Loucy (cell line): ENCODE results near the gene EFL1.

Experiments
- H2AFZ ChIP-seq: fragments of 200-600 bp; sonication (generic); 2 replicates; pipeline ENCODE4 v1.6.0; 2016; ENCODE audit warnings: antibody characterized with exemption, mild to moderate bottlenecking, low read length, moderate library complexity
- H3F3A ChIP-seq: fragments of 200-600 bp; 2 replicates; pipeline ENCODE4 v1.6.0; 2016; ENCODE audit warnings: antibody characterized with exemption, low read depth, mild to moderate bottlenecking
- H3K27me3 ChIP-seq: fragments of 200-600 bp; sonication (generic); 2 replicates; pipeline ENCODE4 v1.6.1; 2014; ENCODE audit warnings: low read length, mild to moderate bottlenecking; ENCODE audit not compliant: insufficient read depth, poor library complexity, severe bottlenecking
- H3K36me3 ChIP-seq: fragments of 200-600 bp; sonication (generic); 2 replicates; pipeline ENCODE4 v1.6.1; 2016; ENCODE audit warnings: low read length; ENCODE audit not compliant: insufficient read depth
- H3K4me1 ChIP-seq: fragments of 200-600 bp; sonication (generic); 2 replicates; pipeline ENCODE4 v1.5.1; 2014; ENCODE audit warnings: low read length, mild to moderate bottlenecking; ENCODE audit not compliant: insufficient read depth, poor library complexity, severe bottlenecking
- H3K4me2 ChIP-seq: fragments of 200-600 bp; sonication (generic); 2 replicates; pipeline ENCODE4 v1.6.0; 2014; ENCODE audit warnings: antibody characterized with exemption, low read length, low read depth, mild to moderate bottlenecking; ENCODE audit not compliant: poor library complexity, severe bottlenecking
- H3K4me3 ChIP-seq: fragments of 200-600 bp; sonication (generic); 2 replicates; pipeline ENCODE4 v1.5.1; 2014; ENCODE audit warnings: low read length, mild to moderate bottlenecking, mixed read lengths; ENCODE audit not compliant: poor library complexity, severe bottlenecking
- H3K79me2 ChIP-seq: fragments of 200-600 bp; sonication (generic); 2 replicates; pipeline ENCODE4 v1.6.1; 2014; ENCODE audit warnings: low read length; ENCODE audit not compliant: insufficient read depth
- H3K9ac ChIP-seq: fragments of 200-600 bp; sonication (generic); 2 replicates; pipeline ENCODE4 v1.6.0; 2014; ENCODE audit warnings: mild to moderate bottlenecking, low read depth, low read length, moderate library complexity; ENCODE audit not compliant: poor library complexity, severe bottlenecking
- H3K9me2 ChIP-seq: fragments of 200-600 bp; sonication (generic); replicated peaks from 2 replicates; pipeline ENCODE4 v1.6.1; 2016; ENCODE audit warnings: low read depth, low read length, mixed read lengths
- H3K9me3 ChIP-seq: fragments of 200-600 bp; sonication (generic); 2 replicates; pipeline ENCODE4 v1.6.1; 2014; ENCODE audit warnings: mild to moderate bottlenecking, antibody characterized with exemption, low read length, low read depth; ENCODE audit not compliant: insufficient read depth
- H4K20me1 ChIP-seq: fragments of 200-600 bp; sonication (generic); 2 replicates; pipeline ENCODE4 v1.6.0; 2014; ENCODE audit warnings: antibody characterized with exemption, low read length, mild to moderate bottlenecking; ENCODE audit not compliant: insufficient read depth, poor library complexity, severe bottlenecking
- EZH2phosphoT487 ChIP-seq: fragments of 200-600 bp; IDR thresholded peaks from 2 replicates; pipeline ENCODE4 v1.6.1; 2018; ENCODE audit warnings: antibody characterized with exemption, mild to moderate bottlenecking, moderate library complexity, borderline replicate concordance
- TF ChIP-seq, protein P1 (sequence below): fragments of 200-600 bp; sonication (generic); conservative IDR thresholded peaks from 2 replicates; pipeline ENCODE4 v1.5.1; 2014; ENCODE audit warnings: mild to moderate bottlenecking, antibody characterized with exemption, low read length

EFL1 gene

DNA sequence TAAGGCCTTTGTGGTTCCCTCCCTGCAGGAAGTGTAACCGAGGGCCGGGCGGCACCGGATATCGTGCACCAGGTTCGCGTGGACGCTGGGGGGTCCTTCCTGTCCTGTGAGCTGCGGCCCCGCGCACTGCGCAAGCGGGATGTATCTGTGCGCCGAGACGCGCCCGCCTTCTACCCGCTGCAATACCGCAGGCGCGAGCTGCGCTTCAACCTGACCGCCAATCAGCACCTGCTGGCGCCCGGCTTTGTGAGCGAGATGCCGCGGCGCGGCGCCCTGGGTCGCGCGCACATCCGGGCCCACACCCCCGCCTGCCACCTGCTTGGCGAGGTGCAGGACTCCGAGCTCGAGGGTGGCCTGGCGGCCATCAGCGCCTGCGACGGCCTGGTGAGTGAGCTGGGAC is 36.0 kb upstream of the EFL1 start:
- no peaks in the 10 kb centered on the region for H3F3A ChIP-seq
- H3K4me1 ChIP-seq, result no peaks in the 10 kb centered on the region
- TF ChIP-seq, protein P1, sequence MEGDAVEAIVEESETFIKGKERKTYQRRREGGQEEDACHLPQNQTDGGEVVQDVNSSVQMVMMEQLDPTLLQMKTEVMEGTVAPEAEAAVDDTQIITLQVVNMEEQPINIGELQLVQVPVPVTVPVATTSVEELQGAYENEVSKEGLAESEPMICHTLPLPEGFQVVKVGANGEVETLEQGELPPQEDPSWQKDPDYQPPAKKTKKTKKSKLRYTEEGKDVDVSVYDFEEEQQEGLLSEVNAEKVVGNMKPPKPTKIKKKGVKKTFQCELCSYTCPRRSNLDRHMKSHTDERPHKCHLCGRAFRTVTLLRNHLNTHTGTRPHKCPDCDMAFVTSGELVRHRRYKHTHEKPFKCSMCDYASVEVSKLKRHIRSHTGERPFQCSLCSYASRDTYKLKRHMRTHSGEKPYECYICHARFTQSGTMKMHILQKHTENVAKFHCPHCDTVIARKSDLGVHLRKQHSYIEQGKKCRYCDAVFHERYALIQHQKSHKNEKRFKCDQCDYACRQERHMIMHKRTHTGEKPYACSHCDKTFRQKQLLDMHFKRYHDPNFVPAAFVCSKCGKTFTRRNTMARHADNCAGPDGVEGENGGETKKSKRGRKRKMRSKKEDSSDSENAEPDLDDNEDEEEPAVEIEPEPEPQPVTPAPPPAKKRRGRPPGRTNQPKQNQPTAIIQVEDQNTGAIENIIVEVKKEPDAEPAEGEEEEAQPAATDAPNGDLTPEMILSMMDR, result no peak
- TF ChIP-seq EZH2phosphoT487, result no peak
- no peaks in the 10 kb centered on the region for H3K9me2 ChIP-seq
- no peak overlapping the region for H3K4me3 ChIP-seq
- H3K36me3 ChIP-seq, result no peaks in the 10 kb centered on the region
- H3K9me3 ChIP-seq, result no peaks in the 10 kb centered on the region
- no peak overlapping the region for H2AFZ ChIP-seq
- H4K20me1 ChIP-seq, result no peaks in the 10 kb centered on the region
- no peak overlapping the region for H3K9ac ChIP-seq
- H3K79me2 ChIP-seq, result no peaks in the 10 kb centered on the region
- no peak overlapping the region for H3K4me2 ChIP-seq
- H3K27me3 ChIP-seq, result no peaks in the 10 kb centered on the region

DNA sequence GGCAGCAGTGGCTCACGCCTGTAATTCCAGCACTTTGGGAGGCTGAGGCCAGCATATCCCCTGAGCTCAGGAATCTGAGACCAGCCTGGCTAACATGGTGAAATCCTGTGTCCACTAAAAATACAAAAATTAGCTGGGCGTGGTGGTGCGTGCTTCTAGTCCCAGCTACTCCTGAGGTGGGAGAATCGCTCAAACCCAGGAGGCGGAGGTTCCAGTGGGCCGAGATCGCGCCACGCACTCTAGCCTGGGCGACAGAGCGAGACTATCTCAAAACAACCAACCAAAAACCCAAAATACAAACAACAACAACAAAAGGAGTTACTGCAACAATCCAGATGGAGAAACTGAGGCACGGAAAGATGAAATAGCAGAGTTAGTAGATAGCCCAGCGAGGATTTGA is 35.5 kb upstream of the EFL1 start:
- H3F3A ChIP-seq, result no peaks in the 10 kb centered on the region
- H3K9me3 ChIP-seq, result no peaks in the 10 kb centered on the region
- no peaks in the 10 kb centered on the region for H3K4me1 ChIP-seq
- no peaks in the 10 kb centered on the region for H3K9me2 ChIP-seq
- H3K4me3 ChIP-seq, result no peak overlapping the region
- no peaks in the 10 kb centered on the region for H3K79me2 ChIP-seq
- H4K20me1 ChIP-seq, result no peaks in the 10 kb centered on the region
- H3K4me2 ChIP-seq, result no peak overlapping the region
- TF ChIP-seq, protein P1, result no peak
- TF ChIP-seq EZH2phosphoT487, result no peak
- H3K9ac ChIP-seq, result no peak overlapping the region
- no peaks in the 10 kb centered on the region for H3K36me3 ChIP-seq
- H2AFZ ChIP-seq, result no peak overlapping the region
- H3K27me3 ChIP-seq, result no peaks in the 10 kb centered on the region

DNA sequence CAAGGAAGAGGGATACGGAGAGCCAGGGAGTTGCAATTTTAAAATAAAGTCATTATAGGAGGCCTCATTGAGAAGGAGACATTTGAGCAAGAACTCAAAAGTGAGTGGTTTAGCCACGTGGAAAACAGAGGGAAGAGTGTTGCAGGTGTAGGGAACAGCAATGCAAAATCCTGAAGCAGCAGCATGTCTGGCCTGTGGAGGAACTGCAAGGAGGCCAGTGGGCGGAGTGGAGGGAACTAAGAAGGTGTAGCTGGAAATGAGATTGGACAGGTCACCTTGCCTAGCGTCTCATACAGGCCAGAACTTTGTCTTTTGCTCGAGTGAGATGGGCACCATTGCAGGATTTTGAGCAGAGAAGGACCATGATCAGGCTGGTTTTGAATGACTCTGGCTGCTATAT is 35.0 kb upstream of the EFL1 start:
- no peak overlapping the region for H3K4me2 ChIP-seq
- no peak overlapping the region for H2AFZ ChIP-seq
- no peak for TF ChIP-seq EZH2phosphoT487
- TF ChIP-seq, protein P1, result no peak
- H3K27me3 ChIP-seq, result no peaks in the 10 kb centered on the region
- H3K79me2 ChIP-seq, result no peaks in the 10 kb centered on the region
- H3K36me3 ChIP-seq, result no peaks in the 10 kb centered on the region
- H3F3A ChIP-seq, result no peaks in the 10 kb centered on the region
- no peak overlapping the region for H3K4me3 ChIP-seq
- H3K9ac ChIP-seq, result no peak overlapping the region
- H3K9me3 ChIP-seq, result no peaks in the 10 kb centered on the region
- H3K9me2 ChIP-seq, result no peaks in the 10 kb centered on the region
- no peaks in the 10 kb centered on the region for H4K20me1 ChIP-seq
- H3K4me1 ChIP-seq, result no peaks in the 10 kb centered on the region
